ENCODE results near the gene KIF16B.

DNA sequence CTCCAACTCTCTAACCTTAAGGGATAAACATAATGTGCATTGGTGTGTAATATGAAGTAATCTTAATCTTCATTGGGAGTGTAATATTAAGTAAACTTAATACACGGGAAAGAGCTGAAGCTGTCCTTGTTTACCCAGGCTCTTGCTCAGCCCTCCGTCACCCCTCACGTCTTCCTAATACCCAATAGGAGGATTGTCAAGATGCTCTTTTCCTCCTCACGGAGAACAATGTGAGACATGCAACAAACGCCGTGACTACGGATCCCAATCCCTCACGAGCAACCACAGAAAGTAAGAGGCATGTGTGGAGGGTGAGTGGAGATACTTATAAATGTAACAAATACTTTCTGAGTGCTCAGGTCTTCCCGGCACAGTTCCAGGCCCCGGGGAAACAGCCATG lies 11.0 kb downstream of the KIF16B start:
- TF ChIP-seq CTCF (IDR thresholded peaks at IDR 0.05) (no peak), POLR2A (IDR thresholded peaks at IDR 0.05) (no peak)

All from lower leg skin (tissue), 3 donors.